T-helper 9 cell (primary cell): Measurements from ENCODE around the gene TMEM30A.

Experiments
- DNase-seq: peaks from one replicate; pipeline ENCODE4 v3.0.0-alpha.2; 2020

Gene TMEM30A

GRCh38 chr6:75291331-75291730 lies 6.7 kb upstream of the TMEM30A start:
- no peak for DNase-seq

- DNase-seq: no peak
Measured at GRCh38 chr6:75290136-75290945, 5.7 kb upstream of the TMEM30A start.

GRCh38 chr6:75288023-75288422 lies 3.4 kb upstream of the TMEM30A start:
- DNase-seq: no peak

GRCh38 chr6:75287424-75287823 lies 2.8 kb upstream of the TMEM30A start:
- DNase-seq: no peak

- no peak for DNase-seq
Measured at GRCh38 chr6:75286955-75287354, 2.4 kb upstream of the TMEM30A start.

GRCh38 chr6:75285283-75285639 lies 669 bp upstream of the TMEM30A start:
- no peak for DNase-seq

GRCh38 chr6:75283907-75284631 lies 523 bp downstream of the TMEM30A start:
- DNase-seq: no peak

- DNase-seq: no peak
Measured at GRCh38 chr6:75282706-75283105, 1.9 kb downstream of the TMEM30A start.

GRCh38 chr6:75281653-75282052 lies 2.9 kb downstream of the TMEM30A start:
- no peak for DNase-seq

- no peak for DNase-seq
Measured at GRCh38 chr6:75280131-75280855, 4.3 kb downstream of the TMEM30A start.

GRCh38 chr6:75279418-75279817 lies 5.2 kb downstream of the TMEM30A start:
- DNase-seq: no peak

GRCh38 chr6:75278474-75279077 lies 6.0 kb downstream of the TMEM30A start:
- no peak for DNase-seq

GRCh38 chr6:75275067-75275466 lies 9.5 kb downstream of the TMEM30A start:
- no peak for DNase-seq

GRCh38 chr6:75273009-75273408 lies 11.6 kb downstream of the TMEM30A start:
- DNase-seq: no peak

- no peak for DNase-seq
Measured at GRCh38 chr6:75272145-75272840, 12.3 kb downstream of the TMEM30A start.

GRCh38 chr6:75268988-75269354 lies 15.6 kb downstream of the TMEM30A start:
- no peak for DNase-seq

GRCh38 chr6:75268121-75268987 lies 16.2 kb downstream of the TMEM30A start:
- DNase-seq: no peak

- no peak for DNase-seq
Measured at GRCh38 chr6:75267461-75267860, 17.1 kb downstream of the TMEM30A start.

GRCh38 chr6:75266716-75267291 lies 17.8 kb downstream of the TMEM30A start:
- no peak for DNase-seq

- no peak for DNase-seq
Measured at GRCh38 chr6:75263401-75263750, 21.2 kb downstream of the TMEM30A start.

GRCh38 chr6:75262716-75263400 lies 21.7 kb downstream of the TMEM30A start:
- DNase-seq: no peak
